NCI-H187 treated with DMSO at 0.1 percent for 48 hours (cell line): Measurements from ENCODE around the gene NCAM1.

Source experiments
- DNase-seq: peaks from one replicate; lab custom pipeline; 2025; lab: John Stamatoyannopoulos, UW

Gene NCAM1

GRCh38 chr11:113314389-113315301 is 353.4 kb downstream of the NCAM1 start, which contains the start of gene TTC12:
TSS of gene TTC12 (plus strand) at chr11:113314583. CDS start at chr11:113316258, 1,675 bp downstream.
- no peak for DNase-seq

- DNase-seq: no peak
Observed at GRCh38 chr11:113315811-113316210, 354.6 kb downstream of the NCAM1 start.

GRCh38 chr11:113316256-113316655 is 355.0 kb downstream of the NCAM1 start:
- DNase-seq: no peak

GRCh38 chr11:113317339-113317738 is 356.1 kb downstream of the NCAM1 start:
- DNase-seq: peak; percentile 68

- DNase-seq: no peak
Observed at GRCh38 chr11:113319085-113319484, 357.9 kb downstream of the NCAM1 start.

- no peak for DNase-seq
Observed at GRCh38 chr11:113322158-113322557, 360.9 kb downstream of the NCAM1 start.

GRCh38 chr11:113324250-113324649 is 363.0 kb downstream of the NCAM1 start:
- DNase-seq: no peak
